ENCODE data around the gene SERPINB10.
A peak's percentile ranks its signal among the peaks of the same experiment; 100 is the strongest.

The SERPINB10 gene

GRCh38 chr18:63969942-63970808, 62.4 kb downstream of the SERPINB10 start, which contains the start of gene SERPINB8:
SERPINB8 (plus strand) TSS chr18:63970081; CDS start chr18:63978309, 8,228 bp downstream.
- Histone ChIP-seq H3K4me1 (ENCODE audit: insufficient read depth, poor library complexity, severe bottlenecking) (peaks cover 9% of the 10 kb centered on the region), H3K27ac (ENCODE audit: poor library complexity, severe bottlenecking) (peak within 1 kb of the TSS; percentile 92), H3K27me3 (ENCODE audit: insufficient read depth, poor library complexity, severe bottlenecking) (no peaks in the 10 kb centered on the region), H3K36me3 (ENCODE audit: low read depth) (no peaks in the 10 kb centered on the region), H3K9me3 (ENCODE audit: severe bottlenecking) (no peaks in the 10 kb centered on the region), H3K4me3 (ENCODE audit: severe bottlenecking) (peak within 1 kb of the TSS; percentile 74)
- DNase-seq (ENCODE audit: low spot score) (peak; percentile 89), ATAC-seq (ENCODE audit: low read depth) (peak; percentile 87)
- TF ChIP-seq CTCF (IDR thresholded peaks at IDR 0.05; ENCODE audit: poor library complexity, severe bottlenecking) = no peak

- H3K27me3 ChIP-seq (ENCODE audit: insufficient read depth, poor library complexity, severe bottlenecking) = no peaks in the 10 kb centered on the region
- H3K4me1 ChIP-seq (ENCODE audit: insufficient read depth, poor library complexity, severe bottlenecking) = peaks cover 9% of the 10 kb centered on the region
- H3K4me3 ChIP-seq (ENCODE audit: severe bottlenecking) = peak overlapping the region; percentile 74
- no peak for TF ChIP-seq CTCF (IDR thresholded peaks at IDR 0.05; ENCODE audit: poor library complexity, severe bottlenecking)
- DNase-seq (ENCODE audit: low spot score) (peak; percentile 70), ATAC-seq (ENCODE audit: low read depth) (peak; percentile 72)
- H3K9me3 ChIP-seq (ENCODE audit: severe bottlenecking) = no peaks in the 10 kb centered on the region
- peak overlapping the region; percentile 92 for H3K27ac ChIP-seq (ENCODE audit: poor library complexity, severe bottlenecking)
- no peaks in the 10 kb centered on the region for H3K36me3 ChIP-seq (ENCODE audit: low read depth)
These were observed 63.0 kb downstream of the SERPINB10 start for GRCh38 chr18:63970809-63971205.

- TF ChIP-seq CTCF (IDR thresholded peaks at IDR 0.05; ENCODE audit: poor library complexity, severe bottlenecking) = no peak
- Histone ChIP-seq H3K36me3 (ENCODE audit: low read depth) (no peaks in the 10 kb centered on the region), H3K9me3 (ENCODE audit: severe bottlenecking) (no peaks in the 10 kb centered on the region), H3K27me3 (ENCODE audit: insufficient read depth, poor library complexity, severe bottlenecking) (no peaks in the 10 kb centered on the region), H3K4me3 (ENCODE audit: severe bottlenecking) (peak overlapping the region; percentile 74), H3K4me1 (ENCODE audit: insufficient read depth, poor library complexity, severe bottlenecking) (peaks cover 9% of the 10 kb centered on the region), H3K27ac (ENCODE audit: poor library complexity, severe bottlenecking) (peak overlapping the region; percentile 92)
- ATAC-seq (ENCODE audit: low read depth) (no peak; the same call in 2 of the 3 replicates), DNase-seq (ENCODE audit: low spot score) (no peak)
These were observed 63.7 kb downstream of the SERPINB10 start for GRCh38 chr18:63971320-63972001.

- ATAC-seq (ENCODE audit: low read depth) (no peak), DNase-seq (ENCODE audit: low spot score) (no peak)
- H3K36me3 ChIP-seq (ENCODE audit: low read depth) = no peaks in the 10 kb centered on the region
- TF ChIP-seq CTCF (IDR thresholded peaks at IDR 0.05; ENCODE audit: poor library complexity, severe bottlenecking) = no peak
- H3K27me3 ChIP-seq (ENCODE audit: insufficient read depth, poor library complexity, severe bottlenecking) = no peaks in the 10 kb centered on the region
- peak overlapping the region; percentile 92 for H3K27ac ChIP-seq (ENCODE audit: poor library complexity, severe bottlenecking)
- peaks cover 9% of the 10 kb centered on the region for H3K4me1 ChIP-seq (ENCODE audit: insufficient read depth, poor library complexity, severe bottlenecking)
- H3K9me3 ChIP-seq (ENCODE audit: severe bottlenecking) = no peaks in the 10 kb centered on the region
- no peak overlapping the region for H3K4me3 ChIP-seq (ENCODE audit: severe bottlenecking)
These were observed 64.2 kb downstream of the SERPINB10 start for GRCh38 chr18:63972002-63972376.
